ENCODE data around the gene CDPF1. TPM values are rescaled to one million over a fixed set of nuclear protein-coding genes. Genes with fewer than 3 reads are reported as not detected.

The CDPF1 gene
- polyA plus RNA-seq, 1 donor (not counting 4 experiments of a cell fraction or from before 2014, with no cell fraction given) = 5.9 TPM

DNA sequence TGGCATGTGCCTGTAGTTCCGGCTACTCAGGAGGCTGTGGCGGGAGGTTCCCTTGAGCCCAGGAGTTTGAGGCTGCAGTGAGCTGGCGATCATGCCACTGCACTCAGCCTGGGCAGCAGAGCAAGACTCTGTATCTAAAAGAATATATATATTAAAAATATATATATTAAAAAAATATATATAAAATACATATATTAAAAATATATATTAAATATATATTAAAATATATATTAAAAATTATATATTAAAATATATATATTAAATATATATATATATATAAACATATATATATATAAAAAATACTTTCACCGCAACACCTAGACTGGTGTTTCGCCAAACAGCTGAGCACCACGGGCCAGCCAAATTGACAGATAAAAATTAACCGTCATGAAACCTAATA is 26.5 kb upstream of the CDPF1 start:
- Histone ChIP-seq H3K4me3 (ENCODE audit: control insufficient read depth in 2 of 3, extremely low read depth in 1 of 3, insufficient read depth in 2 of 3, low read depth in 1 of 3, low read length in 3 of 3) (no peak overlapping the region), H4K20me1 (ENCODE audit: control insufficient read depth, extremely low read depth, insufficient read depth, low read length) (no peaks in the 10 kb centered on the region), H3K4me1 (ENCODE audit: control insufficient read depth, extremely low read depth, insufficient read depth, low read length) (no peaks in the 10 kb centered on the region), H3K4me2 (ENCODE audit: control insufficient read depth, extremely low read depth, insufficient read depth, low read depth, low read length) (no peak overlapping the region), H3K9me3 (ENCODE audit: control insufficient read depth, low read depth, low read length) (no peaks in the 10 kb centered on the region), H3K9ac (ENCODE audit: control insufficient read depth, extremely low read depth, insufficient read depth, low read length) (no peak overlapping the region), H3K27ac (ENCODE audit: control insufficient read depth, insufficient read depth, low read length) (no peak overlapping the region), H3K9me1 (ENCODE audit: control insufficient read depth, extremely low read depth, insufficient read depth, low read length) (no peaks in the 10 kb centered on the region), H2AFZ (ENCODE audit: control insufficient read depth, low read length) (no peak overlapping the region), H3K36me3 (ENCODE audit: control insufficient read depth in 2 of 2, extremely low read depth in 1 of 2, insufficient read depth in 2 of 2, low read length in 2 of 2) (peaks cover 24% of the 10 kb centered on the region in 2 experiments), H3K79me2 (ENCODE audit: control insufficient read depth, insufficient read depth, low read length) (no peaks in the 10 kb centered on the region), H3K27me3 (ENCODE audit: control insufficient read depth, extremely low read depth, insufficient read depth, low read length) (no peaks in the 10 kb centered on the region)
- FAIRE-seq = no peak
- DNase-seq (ENCODE audit: low read depth, low spot score) = no peak
- no peak for TF ChIP-seq EZH2 (IDR thresholded peaks at IDR 0.05; ENCODE audit: low read length)
- TF ChIP-seq, protein P1, sequence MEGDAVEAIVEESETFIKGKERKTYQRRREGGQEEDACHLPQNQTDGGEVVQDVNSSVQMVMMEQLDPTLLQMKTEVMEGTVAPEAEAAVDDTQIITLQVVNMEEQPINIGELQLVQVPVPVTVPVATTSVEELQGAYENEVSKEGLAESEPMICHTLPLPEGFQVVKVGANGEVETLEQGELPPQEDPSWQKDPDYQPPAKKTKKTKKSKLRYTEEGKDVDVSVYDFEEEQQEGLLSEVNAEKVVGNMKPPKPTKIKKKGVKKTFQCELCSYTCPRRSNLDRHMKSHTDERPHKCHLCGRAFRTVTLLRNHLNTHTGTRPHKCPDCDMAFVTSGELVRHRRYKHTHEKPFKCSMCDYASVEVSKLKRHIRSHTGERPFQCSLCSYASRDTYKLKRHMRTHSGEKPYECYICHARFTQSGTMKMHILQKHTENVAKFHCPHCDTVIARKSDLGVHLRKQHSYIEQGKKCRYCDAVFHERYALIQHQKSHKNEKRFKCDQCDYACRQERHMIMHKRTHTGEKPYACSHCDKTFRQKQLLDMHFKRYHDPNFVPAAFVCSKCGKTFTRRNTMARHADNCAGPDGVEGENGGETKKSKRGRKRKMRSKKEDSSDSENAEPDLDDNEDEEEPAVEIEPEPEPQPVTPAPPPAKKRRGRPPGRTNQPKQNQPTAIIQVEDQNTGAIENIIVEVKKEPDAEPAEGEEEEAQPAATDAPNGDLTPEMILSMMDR (optimal IDR thresholded peaks at IDR 0.05 in 1 of 3, IDR thresholded peaks at IDR 0.05 in 1 of 3, conservative IDR thresholded peaks at IDR 0.05 in 1 of 3; ENCODE audit: extremely low read depth in 1 of 3, insufficient read depth in 2 of 3, low read length in 3 of 3) = no peak
- dilution Hi-C loops (cut with MboI; ENCODE audit: extremely low pct_ligation_motif_present, low sequenced_read_pairs) = no loop called here

DNA sequence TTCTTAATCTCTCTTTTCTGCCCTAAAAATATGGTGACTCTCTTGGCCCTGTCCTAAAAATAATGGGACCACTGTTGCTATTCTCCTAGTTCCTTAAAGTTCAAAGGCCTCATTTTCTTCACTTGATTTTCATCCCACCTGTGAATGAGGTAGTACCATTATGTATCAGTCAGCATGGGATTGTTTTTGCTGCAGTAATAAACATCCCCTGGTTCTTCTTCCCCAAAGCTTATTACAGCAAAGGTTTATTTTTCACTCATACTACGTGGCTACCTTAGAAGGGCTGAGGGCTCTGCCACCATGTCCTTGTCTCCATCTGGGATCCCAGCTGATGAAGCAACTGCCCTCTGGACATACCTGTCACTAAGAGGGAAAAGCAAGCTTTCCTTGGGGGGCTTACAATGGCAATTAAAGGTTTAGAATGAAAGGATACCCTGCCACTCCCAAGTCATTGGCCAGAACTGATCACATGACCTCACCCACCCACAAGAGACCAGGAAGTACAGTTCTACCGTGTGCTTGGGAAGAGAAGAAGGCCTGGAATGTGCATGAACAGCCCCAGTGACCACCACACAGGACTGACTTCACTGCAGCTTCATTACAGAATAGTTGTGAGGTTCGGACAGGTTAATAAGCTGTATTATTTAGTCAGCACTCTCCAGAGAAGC is 25.5 kb upstream of the CDPF1 start:
- DNase-seq (ENCODE audit: low read depth, low spot score) = no peak
- Histone ChIP-seq H3K36me3 (ENCODE audit: control insufficient read depth in 2 of 2, extremely low read depth in 1 of 2, insufficient read depth in 2 of 2, low read length in 2 of 2) (peaks cover 24% of the 10 kb centered on the region in 2 experiments), H3K4me2 (ENCODE audit: control insufficient read depth, extremely low read depth, insufficient read depth, low read depth, low read length) (no peak overlapping the region), H2AFZ (ENCODE audit: control insufficient read depth, low read length) (no peak overlapping the region), H3K9me1 (ENCODE audit: control insufficient read depth, extremely low read depth, insufficient read depth, low read length) (no peaks in the 10 kb centered on the region), H4K20me1 (ENCODE audit: control insufficient read depth, extremely low read depth, insufficient read depth, low read length) (no peaks in the 10 kb centered on the region), H3K4me3 (ENCODE audit: control insufficient read depth in 2 of 3, extremely low read depth in 1 of 3, insufficient read depth in 2 of 3, low read depth in 1 of 3, low read length in 3 of 3) (no peak overlapping the region), H3K9me3 (ENCODE audit: control insufficient read depth, low read depth, low read length) (no peaks in the 10 kb centered on the region), H3K9ac (ENCODE audit: control insufficient read depth, extremely low read depth, insufficient read depth, low read length) (no peak overlapping the region), H3K27ac (ENCODE audit: control insufficient read depth, insufficient read depth, low read length) (no peak overlapping the region), H3K4me1 (ENCODE audit: control insufficient read depth, extremely low read depth, insufficient read depth, low read length) (no peaks in the 10 kb centered on the region), H3K79me2 (ENCODE audit: control insufficient read depth, insufficient read depth, low read length) (no peaks in the 10 kb centered on the region), H3K27me3 (ENCODE audit: control insufficient read depth, extremely low read depth, insufficient read depth, low read length) (no peaks in the 10 kb centered on the region)
- dilution Hi-C loops (cut with MboI; ENCODE audit: extremely low pct_ligation_motif_present, low sequenced_read_pairs) = no loop called here
- TF ChIP-seq, protein P1 (optimal IDR thresholded peaks at IDR 0.05 in 1 of 3, IDR thresholded peaks at IDR 0.05 in 1 of 3, conservative IDR thresholded peaks at IDR 0.05 in 1 of 3; ENCODE audit: extremely low read depth in 1 of 3, insufficient read depth in 2 of 3, low read length in 3 of 3) = no peak
- TF ChIP-seq EZH2 (IDR thresholded peaks at IDR 0.05; ENCODE audit: low read length) = no peak
- FAIRE-seq = no peak

All from keratinocyte (primary cell).